HEK293 (cell line): ENCODE results near the gene CLCN7.

Experiments
- MEIS1 ChIP-seq: sonication (generic); formaldehyde crosslinking; IDR thresholded peaks from 2 replicates; pipeline ENCODE4 v1.8.1; 2022; ENCODE audit warnings: missing genetic modification reagents, mild to moderate bottlenecking, borderline replicate concordance
- REST ChIP-seq: fragments of 450-650 bp; formaldehyde crosslinking; IDR thresholded peaks from 2 replicates; pipeline ENCODE4 v1.5.1; 2016; ENCODE audit warnings: missing biosample characterization, missing genetic modification characterization
- YY2 ChIP-seq: fragments of 450-650 bp; formaldehyde crosslinking; IDR thresholded peaks from 2 replicates; pipeline ENCODE4 v1.5.1; 2016; ENCODE audit warnings: missing biosample characterization, missing genetic modification characterization
- ZBTB1 ChIP-seq: fragments of 450-650 bp; formaldehyde crosslinking; IDR thresholded peaks from 2 replicates; pipeline ENCODE4 v1.5.1; 2016; ENCODE audit warnings: missing biosample characterization, missing genetic modification characterization
- ZBTB17 ChIP-seq: fragments of 450-650 bp; formaldehyde crosslinking; IDR thresholded peaks from 2 replicates; pipeline ENCODE4 v1.5.1; 2016; ENCODE audit warnings: missing biosample characterization, missing genetic modification characterization
- ZBTB8A ChIP-seq: fragments of 450-650 bp; formaldehyde crosslinking; IDR thresholded peaks from 2 replicates; pipeline ENCODE4 v1.5.1; 2016; ENCODE audit warnings: missing biosample characterization, missing genetic modification characterization
- ZFP37 ChIP-seq: fragments of 450-650 bp; formaldehyde crosslinking; IDR thresholded peaks from 2 replicates; pipeline ENCODE4 v1.5.1; 2016; ENCODE audit warnings: missing biosample characterization, missing genetic modification characterization
- ZIC2 ChIP-seq: fragments of 450-650 bp; formaldehyde crosslinking; IDR thresholded peaks from 2 replicates; pipeline ENCODE4 v1.5.1; 2016; ENCODE audit warnings: missing biosample characterization, missing genetic modification characterization
- ZNF19 ChIP-seq: fragments of 450-650 bp; formaldehyde crosslinking; IDR thresholded peaks from 2 replicates; pipeline ENCODE4; 2016; ENCODE audit warnings: missing biosample characterization, missing genetic modification characterization, low read depth
- ZNF624 ChIP-seq: fragments of 450-650 bp; formaldehyde crosslinking; IDR thresholded peaks from 2 replicates; pipeline ENCODE4 v1.5.1; 2017; ENCODE audit warnings: missing biosample characterization, missing genetic modification characterization
- ZNF639 ChIP-seq: fragments of 450-650 bp; formaldehyde crosslinking; IDR thresholded peaks from 2 replicates; pipeline ENCODE4 v1.5.1; 2016; ENCODE audit warnings: missing biosample characterization, missing genetic modification characterization
- ZSCAN30 ChIP-seq: fragments of 450-650 bp; IDR thresholded peaks from 2 replicates; pipeline ENCODE4 v1.5.1; 2018; ENCODE audit warnings: missing biosample characterization, mild to moderate bottlenecking, missing genetic modification characterization, moderate library complexity

- TF ChIP-seq ZIC2 (no peak), YY2 (no peak), ZNF19 (tag by site-specific recombination) (no peak), ZNF639 (tag by site-specific recombination) (no peak), REST (no peak), ZBTB1 (tag by site-specific recombination) (no peak), ZBTB8A (tag by site-specific recombination) (no peak), ZNF624 (tag by site-specific recombination) (no peak), ZBTB17 (no peak), ZSCAN30 (tag by site-specific recombination) (no peak), MEIS1 (CRISPR knock-in tag) (no peak), ZFP37 (tag by site-specific recombination) (no peak)
These were observed 15.9 kb downstream of the CLCN7 start for GRCh38 chr16:1458977-1459341.
